ENCODE results near the gene POU2F2.

GRCh38 chr19:42132030-42132628 is at the start of gene POU2F2:
- TF ChIP-seq CTCF (IDR thresholded peaks at IDR 0.05) (no peak), POLR2AphosphoS5 (IDR thresholded peaks at IDR 0.05) (no peak)

All from suprapubic skin (tissue), 3 donors.